HUES48 (cell line): ENCODE measurements around the gene TUBGCP2.

Experiments
- H3K27ac ChIP-seq: one replicate; pipeline ENCODE4 v1.7.0; 2013; ENCODE audit warnings: low read depth, low read length, inconsistent platforms
- H3K27me3 ChIP-seq: 2 replicates; pipeline ENCODE4 v1.6.1; 2013; ENCODE audit warnings: mild to moderate bottlenecking, low read length; ENCODE audit not compliant: control insufficient read depth, insufficient read depth
- H3K36me3 ChIP-seq: 2 replicates; pipeline ENCODE4 v1.6.1; 2013; ENCODE audit warnings: low read length; ENCODE audit not compliant: control insufficient read depth, insufficient read depth
- H3K4me1 ChIP-seq: 2 replicates; pipeline ENCODE4 v1.6.1; 2013; ENCODE audit warnings: mild to moderate bottlenecking, low read length; ENCODE audit not compliant: control insufficient read depth, insufficient read depth
- H3K4me3 ChIP-seq: 2 replicates; pipeline ENCODE4 v1.5.1; 2013; ENCODE audit warnings: mild to moderate bottlenecking, low read depth, low read length
- H3K9ac ChIP-seq: 2 replicates; pipeline ENCODE4 v1.6.1; 2013; ENCODE audit warnings: mild to moderate bottlenecking, low read depth, low read length, moderate library complexity
- H3K9me3 ChIP-seq: 2 replicates; pipeline ENCODE4 v1.6.1; 2013; ENCODE audit warnings: low read length; ENCODE audit not compliant: control insufficient read depth, insufficient read depth

TUBGCP2 gene

GRCh38 chr10:133308421-133309099, at the start of gene TUBGCP2, which contains the start of gene ZNF511:
TSS of gene TUBGCP2 (minus strand) at chr10:133308872. CDS start at chr10:133302941, 5,931 bp downstream.
TSS of gene ZNF511 (plus strand) at chr10:133308914. CDS start at chr10:133308944, 30 bp downstream.
- peak within 1 kb of the TSS; percentile 96 for H3K27ac ChIP-seq
- H3K9me3 ChIP-seq = no peaks in the 10 kb centered on the region
- no peaks in the 10 kb centered on the region for H3K4me1 ChIP-seq
- H3K27me3 ChIP-seq = no peaks in the 10 kb centered on the region
- peak within 1 kb of the TSS; percentile 96 for H3K9ac ChIP-seq
- peaks cover 32% of the 10 kb centered on the region for H3K36me3 ChIP-seq
- peak within 1 kb of the TSS; percentile 94 for H3K4me3 ChIP-seq

GRCh38 chr10:133357285-133358161, 48.9 kb upstream of the TUBGCP2 start, which contains the start of gene FUOM:
TSS of gene FUOM (minus strand) at chr10:133358019. CDS start at chr10:133358007, 12 bp downstream.
- Histone ChIP-seq H3K4me3 (peak within 1 kb of the TSS; percentile 88), H3K9ac (peak within 1 kb of the TSS; percentile 69; the same call in 1 of the 2 replicates), H3K27me3 (peaks cover 6% of the 10 kb centered on the region; the same call in 1 of the 2 replicates), H3K9me3 (no peaks in the 10 kb centered on the region), H3K4me1 (no peaks in the 10 kb centered on the region), H3K36me3 (peaks cover 18% of the 10 kb centered on the region), H3K27ac (peak within 1 kb of the TSS; percentile 81)

- Histone ChIP-seq H3K36me3 (peaks cover 10% of the 10 kb centered on the region; the same call in 1 of the 2 replicates), H3K4me3 (peak overlapping the region; percentile 88), H3K27me3 (peaks cover 6% of the 10 kb centered on the region; the same call in 1 of the 2 replicates), H3K27ac (no peak overlapping the region), H3K9me3 (no peaks in the 10 kb centered on the region), H3K9ac (peak overlapping the region; percentile 68; the same call in 1 of the 2 replicates), H3K4me1 (no peaks in the 10 kb centered on the region)
Measured at GRCh38 chr10:133356549-133357284, 48.0 kb upstream of the TUBGCP2 start.

GRCh38 chr10:133355991-133356390, 47.3 kb upstream of the TUBGCP2 start:
- Histone ChIP-seq H3K4me3 (no peak overlapping the region), H3K27ac (no peak overlapping the region), H3K9ac (no peak overlapping the region), H3K36me3 (0 out of 2 replicates have a peak, but pooled peaks cover 10% of the 10 kb centered on the region), H3K27me3 (peaks cover 6% of the 10 kb centered on the region; the same call in 1 of the 2 replicates), H3K4me1 (no peaks in the 10 kb centered on the region), H3K9me3 (no peaks in the 10 kb centered on the region)

GRCh38 chr10:133355266-133355665, 46.6 kb upstream of the TUBGCP2 start:
- no peak overlapping the region for H3K9ac ChIP-seq

GRCh38 chr10:133354672-133355240, 46.1 kb upstream of the TUBGCP2 start:
- Histone ChIP-seq H3K4me1 (no peaks in the 10 kb centered on the region; the same call in 1 of the 2 replicates), H3K9ac (no peak overlapping the region), H3K9me3 (no peaks in the 10 kb centered on the region), H3K36me3 (0 out of 2 replicates have a peak, but pooled peaks cover 10% of the 10 kb centered on the region), H3K27me3 (no peaks in the 10 kb centered on the region), H3K27ac (no peak overlapping the region), H3K4me3 (no peak overlapping the region)

More at GRCh38 chr10:133355266-133355665, 46.6 kb upstream of the TUBGCP2 start:
- peaks cover 4% of the 10 kb centered on the region; the same call in 1 of the 2 replicates for H3K27me3 ChIP-seq
- no peaks in the 10 kb centered on the region; the same call in 1 of the 2 replicates for H3K4me1 ChIP-seq
- no peak overlapping the region for H3K27ac ChIP-seq
- H3K36me3 ChIP-seq = 0 out of 2 replicates have a peak, but pooled peaks cover 10% of the 10 kb centered on the region
- no peak overlapping the region for H3K4me3 ChIP-seq
- H3K9me3 ChIP-seq = no peaks in the 10 kb centered on the region

- Histone ChIP-seq H3K4me3 (no peak overlapping the region), H3K9me3 (no peaks in the 10 kb centered on the region), H3K36me3 (0 out of 2 replicates have a peak, but pooled peaks cover 10% of the 10 kb centered on the region), H3K9ac (no peak overlapping the region), H3K27ac (no peak overlapping the region), H3K27me3 (no peaks in the 10 kb centered on the region), H3K4me1 (no peaks in the 10 kb centered on the region; the same call in 1 of the 2 replicates)
Measured at GRCh38 chr10:133353988-133354605, 45.4 kb upstream of the TUBGCP2 start.

- Histone ChIP-seq H3K4me3 (no peak overlapping the region), H3K9me3 (no peaks in the 10 kb centered on the region), H3K27me3 (no peaks in the 10 kb centered on the region), H3K36me3 (0 out of 2 replicates have a peak, but pooled peaks cover 10% of the 10 kb centered on the region), H3K4me1 (no peaks in the 10 kb centered on the region; the same call in 1 of the 2 replicates), H3K9ac (no peak overlapping the region), H3K27ac (no peak overlapping the region)
Measured at GRCh38 chr10:133353202-133353959, 44.7 kb upstream of the TUBGCP2 start.
